ENCODE data around the gene CXCL14.

Gene CXCL14

GRCh38 chr5:135608361-135608760 is 29.6 kb upstream of the CXCL14 start:
- Histone ChIP-seq H3K4me1 (ENCODE audit: control insufficient read depth, insufficient read depth, low read length) (peaks cover 9% of the 10 kb centered on the region), H3K4me3 (ENCODE audit: low read depth, low read length) (no peak overlapping the region), H3K27me3 (ENCODE audit: control insufficient read depth, insufficient read depth, low read length) (peaks cover 4% of the 10 kb centered on the region), H3K9me3 (ENCODE audit: control insufficient read depth, insufficient read depth, low read length) (no peaks in the 10 kb centered on the region), H3K9ac (ENCODE audit: low read depth, low read length) (no peak overlapping the region), H3K36me3 (ENCODE audit: control insufficient read depth, insufficient read depth, low read length) (no peaks in the 10 kb centered on the region), H3K27ac (ENCODE audit: low read depth, low read length) (no peak overlapping the region)

GRCh38 chr5:135606431-135606830 is 27.6 kb upstream of the CXCL14 start:
- Histone ChIP-seq H3K4me1 (ENCODE audit: control insufficient read depth, insufficient read depth, low read length) (peaks cover 12% of the 10 kb centered on the region), H3K9ac (ENCODE audit: low read depth, low read length) (no peak overlapping the region), H3K4me3 (ENCODE audit: low read depth, low read length) (no peak overlapping the region), H3K27ac (ENCODE audit: low read depth, low read length) (no peak overlapping the region), H3K36me3 (ENCODE audit: control insufficient read depth, insufficient read depth, low read length) (no peaks in the 10 kb centered on the region), H3K9me3 (ENCODE audit: control insufficient read depth, insufficient read depth, low read length) (no peaks in the 10 kb centered on the region), H3K27me3 (ENCODE audit: control insufficient read depth, insufficient read depth, low read length) (peaks cover 4% of the 10 kb centered on the region)

GRCh38 chr5:135605221-135605620 is 26.4 kb upstream of the CXCL14 start:
- H3K27me3 ChIP-seq (ENCODE audit: control insufficient read depth, insufficient read depth, low read length): peaks cover 4% of the 10 kb centered on the region

GRCh38 chr5:135604056-135604455 is 25.3 kb upstream of the CXCL14 start:
- H3K9ac ChIP-seq (ENCODE audit: low read depth, low read length): no peak overlapping the region
- H3K27me3 ChIP-seq (ENCODE audit: control insufficient read depth, insufficient read depth, low read length): peaks cover 4% of the 10 kb centered on the region
- no peaks in the 10 kb centered on the region for H3K9me3 ChIP-seq (ENCODE audit: control insufficient read depth, insufficient read depth, low read length)
- peaks cover 12% of the 10 kb centered on the region for H3K4me1 ChIP-seq (ENCODE audit: control insufficient read depth, insufficient read depth, low read length)
- peak overlapping the region; percentile 5 for H3K27ac ChIP-seq (ENCODE audit: low read depth, low read length)
- no peak overlapping the region for H3K4me3 ChIP-seq (ENCODE audit: low read depth, low read length)
- no peaks in the 10 kb centered on the region for H3K36me3 ChIP-seq (ENCODE audit: control insufficient read depth, insufficient read depth, low read length)

More at GRCh38 chr5:135605221-135605620, 26.4 kb upstream of the CXCL14 start:
- Histone ChIP-seq H3K4me1 (ENCODE audit: control insufficient read depth, insufficient read depth, low read length) (peaks cover 12% of the 10 kb centered on the region), H3K9ac (ENCODE audit: low read depth, low read length) (no peak overlapping the region), H3K36me3 (ENCODE audit: control insufficient read depth, insufficient read depth, low read length) (no peaks in the 10 kb centered on the region), H3K27ac (ENCODE audit: low read depth, low read length) (no peak overlapping the region), H3K9me3 (ENCODE audit: control insufficient read depth, insufficient read depth, low read length) (no peaks in the 10 kb centered on the region), H3K4me3 (ENCODE audit: low read depth, low read length) (no peak overlapping the region)

GRCh38 chr5:135602882-135603721 is 24.3 kb upstream of the CXCL14 start:
- H3K4me3 ChIP-seq (ENCODE audit: low read depth, low read length): no peak overlapping the region
- no peak overlapping the region for H3K27ac ChIP-seq (ENCODE audit: low read depth, low read length)
- H3K9ac ChIP-seq (ENCODE audit: low read depth, low read length): no peak overlapping the region
- H3K9me3 ChIP-seq (ENCODE audit: control insufficient read depth, insufficient read depth, low read length): no peaks in the 10 kb centered on the region
- peaks cover 12% of the 10 kb centered on the region for H3K4me1 ChIP-seq (ENCODE audit: control insufficient read depth, insufficient read depth, low read length)
- H3K27me3 ChIP-seq (ENCODE audit: control insufficient read depth, insufficient read depth, low read length): peaks cover 4% of the 10 kb centered on the region
- H3K36me3 ChIP-seq (ENCODE audit: control insufficient read depth, insufficient read depth, low read length): no peaks in the 10 kb centered on the region

GRCh38 chr5:135601466-135601865 is 22.7 kb upstream of the CXCL14 start:
- Histone ChIP-seq H3K4me3 (ENCODE audit: low read depth, low read length) (no peak overlapping the region), H3K36me3 (ENCODE audit: control insufficient read depth, insufficient read depth, low read length) (no peaks in the 10 kb centered on the region), H3K27ac (ENCODE audit: low read depth, low read length) (no peak overlapping the region), H3K9me3 (ENCODE audit: control insufficient read depth, insufficient read depth, low read length) (no peaks in the 10 kb centered on the region), H3K27me3 (ENCODE audit: control insufficient read depth, insufficient read depth, low read length) (no peaks in the 10 kb centered on the region; the same call in 1 of the 2 replicates), H3K4me1 (ENCODE audit: control insufficient read depth, insufficient read depth, low read length) (peaks cover 12% of the 10 kb centered on the region), H3K9ac (ENCODE audit: low read depth, low read length) (no peak overlapping the region)

GRCh38 chr5:135600971-135601381 is 22.2 kb upstream of the CXCL14 start:
- Histone ChIP-seq H3K36me3 (ENCODE audit: control insufficient read depth, insufficient read depth, low read length) (no peaks in the 10 kb centered on the region), H3K27me3 (ENCODE audit: control insufficient read depth, insufficient read depth, low read length) (no peaks in the 10 kb centered on the region; the same call in 1 of the 2 replicates), H3K27ac (ENCODE audit: low read depth, low read length) (no peak overlapping the region), H3K9me3 (ENCODE audit: control insufficient read depth, insufficient read depth, low read length) (no peaks in the 10 kb centered on the region), H3K4me1 (ENCODE audit: control insufficient read depth, insufficient read depth, low read length) (peaks cover 12% of the 10 kb centered on the region), H3K4me3 (ENCODE audit: low read depth, low read length) (no peak overlapping the region), H3K9ac (ENCODE audit: low read depth, low read length) (no peak overlapping the region)

- H3K9me3 ChIP-seq (ENCODE audit: control insufficient read depth, insufficient read depth, low read length): no peaks in the 10 kb centered on the region
- H3K4me1 ChIP-seq (ENCODE audit: control insufficient read depth, insufficient read depth, low read length): peaks cover 12% of the 10 kb centered on the region
- H3K9ac ChIP-seq (ENCODE audit: low read depth, low read length): no peak overlapping the region
- no peaks in the 10 kb centered on the region for H3K36me3 ChIP-seq (ENCODE audit: control insufficient read depth, insufficient read depth, low read length)
- no peak overlapping the region for H3K4me3 ChIP-seq (ENCODE audit: low read depth, low read length)
- no peaks in the 10 kb centered on the region; the same call in 1 of the 2 replicates for H3K27me3 ChIP-seq (ENCODE audit: control insufficient read depth, insufficient read depth, low read length)
- H3K27ac ChIP-seq (ENCODE audit: low read depth, low read length): no peak overlapping the region
Observed at GRCh38 chr5:135600152-135600570, 21.4 kb upstream of the CXCL14 start.

- H3K36me3 ChIP-seq (ENCODE audit: control insufficient read depth, insufficient read depth, low read length): no peaks in the 10 kb centered on the region
- no peak overlapping the region for H3K9ac ChIP-seq (ENCODE audit: low read depth, low read length)
- H3K27ac ChIP-seq (ENCODE audit: low read depth, low read length): no peak overlapping the region
- H3K4me1 ChIP-seq (ENCODE audit: control insufficient read depth, insufficient read depth, low read length): peaks cover 12% of the 10 kb centered on the region
- no peaks in the 10 kb centered on the region for H3K9me3 ChIP-seq (ENCODE audit: control insufficient read depth, insufficient read depth, low read length)
- H3K27me3 ChIP-seq (ENCODE audit: control insufficient read depth, insufficient read depth, low read length): no peaks in the 10 kb centered on the region; the same call in 1 of the 2 replicates
- no peak overlapping the region for H3K4me3 ChIP-seq (ENCODE audit: low read depth, low read length)
Observed at GRCh38 chr5:135599421-135600151, 20.8 kb upstream of the CXCL14 start.

GRCh38 chr5:135598691-135599395 is 20.1 kb upstream of the CXCL14 start:
- Histone ChIP-seq H3K36me3 (ENCODE audit: control insufficient read depth, insufficient read depth, low read length) (no peaks in the 10 kb centered on the region), H3K27ac (ENCODE audit: low read depth, low read length) (no peak overlapping the region), H3K4me1 (ENCODE audit: control insufficient read depth, insufficient read depth, low read length) (peaks cover 8% of the 10 kb centered on the region), H3K9ac (ENCODE audit: low read depth, low read length) (no peak overlapping the region), H3K9me3 (ENCODE audit: control insufficient read depth, insufficient read depth, low read length) (no peaks in the 10 kb centered on the region), H3K27me3 (ENCODE audit: control insufficient read depth, insufficient read depth, low read length) (no peaks in the 10 kb centered on the region; the same call in 1 of the 2 replicates), H3K4me3 (ENCODE audit: low read depth, low read length) (no peak overlapping the region)
